ENCODE measurements around the gene MEOX2.

Gene MEOX2

DNA sequence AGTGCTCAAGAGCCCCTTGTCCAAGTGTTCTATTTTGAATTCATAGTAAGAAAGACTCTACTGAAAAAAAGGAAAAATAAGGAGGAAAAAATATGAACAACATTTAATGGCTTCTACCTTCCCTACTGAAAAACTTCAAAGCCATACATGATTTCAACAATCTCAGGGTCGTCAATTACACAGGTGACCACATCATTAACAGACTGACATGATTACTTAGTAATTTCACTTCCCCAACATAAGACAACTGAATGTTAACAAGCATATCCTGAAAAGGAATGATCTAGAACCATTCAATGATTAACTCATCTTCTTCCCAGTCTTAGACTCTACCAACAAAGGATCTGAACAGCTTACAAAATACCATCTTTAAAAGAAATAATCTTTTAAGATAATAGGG is 34.8 kb downstream of the MEOX2 start:
- Histone ChIP-seq H3K27me3 (replicated peaks; ENCODE audit: insufficient read depth, low read length) (no peaks in the 10 kb centered on the region), H3K9me3 (replicated peaks; ENCODE audit: insufficient read depth, low read length) (no peaks in the 10 kb centered on the region), H3K4me1 (ENCODE audit: low read length) (no peaks in the 10 kb centered on the region), H3K79me2 (ENCODE audit: low read length) (no peaks in the 10 kb centered on the region), H4K20me1 (ENCODE audit: insufficient read depth, low read length) (no peaks in the 10 kb centered on the region), H2AFZ (ENCODE audit: low read length) (no peak overlapping the region), H3K36me3 (replicated peaks; ENCODE audit: insufficient read depth, low read length) (no peaks in the 10 kb centered on the region), H3K9me2 (replicated peaks; ENCODE audit: insufficient read depth, low read length) (no peaks in the 10 kb centered on the region), H3K4me3 (ENCODE audit: low read length) (no peak overlapping the region), H3K27ac (ENCODE audit: low read length) (no peak overlapping the region), H3F3A (ENCODE audit: insufficient read depth, low read length) (no peaks in the 10 kb centered on the region), H3K4me2 (ENCODE audit: low read depth, low read length) (no peak overlapping the region), H3K9ac (ENCODE audit: low read length) (no peak overlapping the region)
- no peak for DNase-seq
- TF ChIP-seq EZH2 (optimal IDR thresholded peaks at IDR 0.05; ENCODE audit: low read depth, low read length) (no peak), EZH2phosphoT487 (IDR thresholded peaks at IDR 0.05; ENCODE audit: low read length) (no peak)
- TF ChIP-seq, protein P1, sequence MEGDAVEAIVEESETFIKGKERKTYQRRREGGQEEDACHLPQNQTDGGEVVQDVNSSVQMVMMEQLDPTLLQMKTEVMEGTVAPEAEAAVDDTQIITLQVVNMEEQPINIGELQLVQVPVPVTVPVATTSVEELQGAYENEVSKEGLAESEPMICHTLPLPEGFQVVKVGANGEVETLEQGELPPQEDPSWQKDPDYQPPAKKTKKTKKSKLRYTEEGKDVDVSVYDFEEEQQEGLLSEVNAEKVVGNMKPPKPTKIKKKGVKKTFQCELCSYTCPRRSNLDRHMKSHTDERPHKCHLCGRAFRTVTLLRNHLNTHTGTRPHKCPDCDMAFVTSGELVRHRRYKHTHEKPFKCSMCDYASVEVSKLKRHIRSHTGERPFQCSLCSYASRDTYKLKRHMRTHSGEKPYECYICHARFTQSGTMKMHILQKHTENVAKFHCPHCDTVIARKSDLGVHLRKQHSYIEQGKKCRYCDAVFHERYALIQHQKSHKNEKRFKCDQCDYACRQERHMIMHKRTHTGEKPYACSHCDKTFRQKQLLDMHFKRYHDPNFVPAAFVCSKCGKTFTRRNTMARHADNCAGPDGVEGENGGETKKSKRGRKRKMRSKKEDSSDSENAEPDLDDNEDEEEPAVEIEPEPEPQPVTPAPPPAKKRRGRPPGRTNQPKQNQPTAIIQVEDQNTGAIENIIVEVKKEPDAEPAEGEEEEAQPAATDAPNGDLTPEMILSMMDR (IDR thresholded peaks at IDR 0.05; ENCODE audit: low read length), result no peak

DNA sequence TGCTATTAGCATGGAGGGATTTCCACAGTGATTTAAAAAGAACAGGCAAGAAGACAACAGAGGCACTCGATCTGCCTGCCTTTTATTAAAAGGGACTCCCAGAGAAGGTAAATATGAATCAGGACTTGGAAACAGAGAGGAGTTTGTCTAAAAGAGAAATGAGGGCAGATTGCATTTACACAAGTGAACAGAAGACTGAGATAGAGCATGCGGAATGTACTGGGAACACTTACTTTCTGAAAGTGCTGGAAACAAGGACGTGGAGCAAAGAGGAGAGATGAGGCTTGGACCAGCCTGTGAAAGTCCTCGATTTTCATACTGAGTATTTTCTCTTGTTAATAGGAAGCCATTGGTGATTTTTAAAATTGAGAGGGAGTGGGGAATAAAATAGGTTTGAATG is 35.7 kb downstream of the MEOX2 start:
- Histone ChIP-seq H3K27me3 (replicated peaks; ENCODE audit: insufficient read depth, low read length) (no peaks in the 10 kb centered on the region), H3K36me3 (replicated peaks; ENCODE audit: insufficient read depth, low read length) (no peaks in the 10 kb centered on the region), H3F3A (ENCODE audit: insufficient read depth, low read length) (no peaks in the 10 kb centered on the region), H3K27ac (ENCODE audit: low read length) (no peak overlapping the region), H3K4me3 (ENCODE audit: low read length) (no peak overlapping the region), H3K9me2 (replicated peaks; ENCODE audit: insufficient read depth, low read length) (no peaks in the 10 kb centered on the region), H3K4me1 (ENCODE audit: low read length) (no peaks in the 10 kb centered on the region), H3K9ac (ENCODE audit: low read length) (no peak overlapping the region), H4K20me1 (ENCODE audit: insufficient read depth, low read length) (no peaks in the 10 kb centered on the region), H3K4me2 (ENCODE audit: low read depth, low read length) (no peak overlapping the region), H3K79me2 (ENCODE audit: low read length) (no peaks in the 10 kb centered on the region), H3K9me3 (replicated peaks; ENCODE audit: insufficient read depth, low read length) (no peaks in the 10 kb centered on the region), H2AFZ (ENCODE audit: low read length) (no peak overlapping the region)
- no peak for DNase-seq
- TF ChIP-seq, protein P1 (IDR thresholded peaks at IDR 0.05; ENCODE audit: low read length), result no peak
- no peak for TF ChIP-seq EZH2 (optimal IDR thresholded peaks at IDR 0.05; ENCODE audit: low read depth, low read length)
- no peak for TF ChIP-seq EZH2phosphoT487 (IDR thresholded peaks at IDR 0.05; ENCODE audit: low read length)

DNA sequence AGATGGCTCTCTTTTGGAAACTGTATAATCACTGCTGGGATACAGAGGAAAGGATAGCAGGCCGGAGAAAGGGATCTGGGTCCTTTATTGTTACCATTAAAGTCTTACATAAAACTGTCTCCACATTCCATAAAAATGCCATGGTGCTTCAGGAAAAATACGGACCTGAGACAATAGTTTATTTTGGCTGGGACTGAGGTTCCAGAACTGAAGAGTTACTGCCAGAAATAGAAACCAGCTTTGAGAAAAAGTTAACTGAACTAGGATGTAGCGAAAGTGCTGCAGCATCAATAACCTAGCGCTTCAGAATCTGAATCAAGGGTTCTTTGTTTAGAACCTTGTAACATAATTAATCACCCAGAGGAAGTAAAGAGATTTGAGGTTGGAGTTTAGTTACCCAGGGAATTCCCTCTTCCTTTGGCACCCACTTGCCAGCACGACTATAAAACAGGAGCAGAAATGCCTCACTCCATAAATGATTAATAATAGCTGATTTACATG is 38.0 kb downstream of the MEOX2 start:
- H3K27me3 ChIP-seq (replicated peaks; ENCODE audit: insufficient read depth, low read length), result no peaks in the 10 kb centered on the region
- H3K4me2 ChIP-seq (ENCODE audit: low read depth, low read length), result no peak overlapping the region

More for the DNA sequence above, 38.0 kb downstream of the MEOX2 start:
- Histone ChIP-seq H3K79me2 (ENCODE audit: low read length) (no peaks in the 10 kb centered on the region), H3K4me1 (ENCODE audit: low read length) (no peaks in the 10 kb centered on the region), H3K4me3 (ENCODE audit: low read length) (no peak overlapping the region), H2AFZ (ENCODE audit: low read length) (no peak overlapping the region), H4K20me1 (ENCODE audit: insufficient read depth, low read length) (no peaks in the 10 kb centered on the region), H3K27ac (ENCODE audit: low read length) (no peak overlapping the region), H3K9ac (ENCODE audit: low read length) (no peak overlapping the region), H3F3A (ENCODE audit: insufficient read depth, low read length) (no peaks in the 10 kb centered on the region), H3K9me3 (replicated peaks; ENCODE audit: insufficient read depth, low read length) (no peaks in the 10 kb centered on the region), H3K9me2 (replicated peaks; ENCODE audit: insufficient read depth, low read length) (no peaks in the 10 kb centered on the region), H3K36me3 (replicated peaks; ENCODE audit: insufficient read depth, low read length) (no peaks in the 10 kb centered on the region)
- TF ChIP-seq, protein P1 (IDR thresholded peaks at IDR 0.05; ENCODE audit: low read length), result no peak
- TF ChIP-seq EZH2 (optimal IDR thresholded peaks at IDR 0.05; ENCODE audit: low read depth, low read length) (no peak), EZH2phosphoT487 (IDR thresholded peaks at IDR 0.05; ENCODE audit: low read length) (no peak)
- DNase-seq, result no peak

All from MM.1S (cell line).